IMR-90 (cell line): ENCODE results near the gene CTNND2. TPM values are rescaled to one million over a fixed set of nuclear protein-coding genes. Genes with fewer than 3 reads are reported as not detected.

Experiments used
- ATAC-seq: fragments of 200-7000 bp; cut with Tn5 transposase; 2 replicates; pipeline ENCODE4 v1.9.1; 2020; ENCODE audit warnings: low read depth, mild to moderate bottlenecking, moderate library complexity
- BruUV-seq: library from RNA; stranded (reverse); fragments of 400-500 nt; replicated peaks from 2 replicates; lab custom pipeline; 2021; lab: Mats Ljungman, UMichigan
- CTCF ChIA-PET: fragments of 300-600 bp; formaldehyde crosslinking; extraction: SDS; loops from one replicate; lab custom pipeline; 2021; ENCODE audit warnings: antibody characterized with exemption; lab: Yijun Ruan, JAX
- POLR2A ChIA-PET: fragments of 300-600 bp; sonication (Branson Sonifier 250); formaldehyde crosslinking; loops from one replicate; lab custom pipeline; 2022; ENCODE audit warnings: antibody characterized with exemption; ENCODE audit not compliant: unreplicated experiment; lab: Charles Lee
- DNase-seq: peaks from one replicate; pipeline ENCODE4 v3.0.0; 2013
- H2AFZ ChIP-seq: replicated peaks from 2 replicates; pipeline ENCODE3; 2013; ENCODE audit warnings: low read length, mild to moderate bottlenecking; ENCODE audit not compliant: poor library complexity
- H2AK5ac ChIP-seq: 2 replicates; pipeline ENCODE4 v1.6.1; 2013; ENCODE audit warnings: low read depth, low read length, inconsistent platforms
- H2AK9ac ChIP-seq: replicated peaks from 2 replicates; pipeline ENCODE3; 2013; ENCODE audit warnings: mild to moderate bottlenecking, low read depth, low read length, moderate library complexity; ENCODE audit not compliant: poor library complexity
- H2BK120ac ChIP-seq: 2 replicates; pipeline ENCODE4 v1.6.1; 2013; ENCODE audit warnings: low read depth, low read length, inconsistent platforms
- H2BK15ac ChIP-seq: 3 replicates; pipeline ENCODE4 v1.6.1; 2013; ENCODE audit warnings: low read depth, low read length, inconsistent platforms
- H2BK20ac ChIP-seq: 2 replicates; pipeline ENCODE4 v1.6.1; 2013; ENCODE audit warnings: low read depth, mild to moderate bottlenecking, inconsistent platforms, low read length, moderate library complexity
- H2BK5ac ChIP-seq: 2 replicates; pipeline ENCODE4 v1.6.1; 2013; ENCODE audit warnings: mild to moderate bottlenecking, low read depth, low read length, inconsistent platforms; ENCODE audit not compliant: poor library complexity, severe bottlenecking
- H3K14ac ChIP-seq: replicated peaks from 2 replicates; pipeline ENCODE4 v1.6.1; 2013; ENCODE audit warnings: low read depth, low read length, inconsistent platforms
- H3K18ac ChIP-seq: 2 replicates; pipeline ENCODE4 v1.6.1; 2013; ENCODE audit warnings: low read depth, low read length, control low read depth
- H3K23ac ChIP-seq: 2 replicates; pipeline ENCODE4 v1.6.1; 2013; ENCODE audit warnings: low read depth, low read length, inconsistent platforms
- H3K27ac ChIP-seq: 2 replicates; pipeline ENCODE4 v1.5.1; 2013; ENCODE audit warnings: mild to moderate bottlenecking, control low read depth, low read length; ENCODE audit not compliant: insufficient read depth
- H3K27me3 ChIP-seq: 2 replicates; pipeline ENCODE4 v1.6.1; 2013; ENCODE audit warnings: low read length; ENCODE audit not compliant: control insufficient read depth, insufficient read depth
- H3K36me3 ChIP-seq: 2 replicates; pipeline ENCODE4 v1.6.1; 2013; ENCODE audit warnings: low read length, mixed read lengths; ENCODE audit not compliant: control insufficient read depth, insufficient read depth
- H3K4ac ChIP-seq: 2 replicates; pipeline ENCODE4 v1.6.1; 2013; ENCODE audit warnings: low read depth, low read length, inconsistent platforms
- H3K4me1 ChIP-seq: 2 replicates; pipeline ENCODE4 v1.6.1; 2013; ENCODE audit warnings: low read length, mixed read lengths; ENCODE audit not compliant: control insufficient read depth, insufficient read depth
- H3K4me2 ChIP-seq: 2 replicates; pipeline ENCODE4 v1.6.1; 2013; ENCODE audit warnings: low read depth, mild to moderate bottlenecking, control low read depth, low read length, moderate library complexity
- H3K4me3 ChIP-seq: 2 replicates; pipeline ENCODE4 v1.5.1; 2013; ENCODE audit warnings: low read depth, mild to moderate bottlenecking, control low read depth, low read length, moderate library complexity; ENCODE audit not compliant: insufficient read depth
- H3K56ac ChIP-seq: 2 replicates; pipeline ENCODE4 v1.6.1; 2013; ENCODE audit warnings: low read length, inconsistent platforms; ENCODE audit not compliant: insufficient read depth; ENCODE audit errors: extremely low read depth
- H3K79me1 ChIP-seq, 2 experiments: 2 replicates each; pipeline ENCODE4 v1.6.1; 2013; ENCODE audit warnings: low read length in 2 of 2, inconsistent platforms in 1 of 2, low read depth in 1 of 2
- H3K9ac ChIP-seq: 2 replicates; pipeline ENCODE4 v1.6.1; 2013; ENCODE audit warnings: low read depth, low read length, control low read depth
- H3K9me1 ChIP-seq: 2 replicates; pipeline ENCODE4 v1.6.1; 2013; ENCODE audit warnings: low read length, inconsistent platforms; ENCODE audit not compliant: insufficient read depth
- H3K9me3 ChIP-seq: 2 replicates; pipeline ENCODE4 v1.6.1; 2013; ENCODE audit warnings: low read length; ENCODE audit not compliant: control insufficient read depth, insufficient read depth
- H4K20me1 ChIP-seq: 2 replicates; pipeline ENCODE4 v1.6.1; 2013; ENCODE audit warnings: low read length, inconsistent platforms; ENCODE audit not compliant: insufficient read depth
- H4K5ac ChIP-seq: 2 replicates; pipeline ENCODE4 v1.6.1; 2013; ENCODE audit warnings: mild to moderate bottlenecking, low read depth, low read length, control low read depth
- H4K8ac ChIP-seq, 2 experiments: 2 replicates each; pipeline ENCODE4 v1.6.1; 2013; ENCODE audit warnings: low read depth in 2 of 2, low read length in 2 of 2, control low read depth in 1 of 2, inconsistent platforms in 1 of 2
- H4K91ac ChIP-seq: 2 replicates; pipeline ENCODE4 v1.6.1; 2013; ENCODE audit warnings: low read depth, low read length, inconsistent platforms; ENCODE audit not compliant: insufficient read depth
- CEBPB ChIP-seq: IDR thresholded peaks from 2 replicates; pipeline ENCODE4 v1.6.1; 2012; ENCODE audit warnings: low read depth, low read length, improper control_type of control experiment
- CHD1 ChIP-seq: IDR thresholded peaks from 2 replicates; pipeline ENCODE4 v1.6.1; 2012; ENCODE audit warnings: low read depth, low read length, improper control_type of control experiment
- CTCF ChIP-seq: conservative IDR thresholded peaks from 2 replicates; pipeline ENCODE4 v1.5.1; 2012; ENCODE audit warnings: mild to moderate bottlenecking, low read depth, low read length, improper control_type of control experiment
- ELK1 ChIP-seq: fragments of 150-350 bp; IDR thresholded peaks from 2 replicates; pipeline ENCODE4 v1.6.1; 2016; ENCODE audit warnings: low read depth, mild to moderate bottlenecking, low read length, moderate library complexity, borderline replicate concordance
- FOS ChIP-seq: fragments of 150-350 bp; IDR thresholded peaks from 2 replicates; pipeline ENCODE4 v1.6.1; 2016; ENCODE audit warnings: low read depth, low read length
- MAFK ChIP-seq: IDR thresholded peaks from 2 replicates; pipeline ENCODE4 v1.6.1; 2012; ENCODE audit warnings: low read depth, low read length, improper control_type of control experiment
- MAZ ChIP-seq: IDR thresholded peaks from 2 replicates; pipeline ENCODE4 v1.6.1; 2012; ENCODE audit warnings: low read depth, mild to moderate bottlenecking, low read length, improper control_type of control experiment, moderate library complexity, borderline replicate concordance
- MXI1 ChIP-seq: IDR thresholded peaks from 2 replicates; pipeline ENCODE4 v1.6.1; 2012; ENCODE audit warnings: low read depth, mild to moderate bottlenecking, low read length, moderate library complexity, borderline replicate concordance
- POLR2A ChIP-seq: IDR thresholded peaks from 2 replicates; pipeline ENCODE4 v1.6.1; 2012; ENCODE audit warnings: mild to moderate bottlenecking, low read depth, low read length
- RAD21 ChIP-seq: IDR thresholded peaks from 2 replicates; pipeline ENCODE4 v1.6.1; 2012; ENCODE audit warnings: low read length, improper control_type of control experiment
- RCOR1 ChIP-seq: IDR thresholded peaks from 2 replicates; pipeline ENCODE4 v1.6.1; 2012; ENCODE audit warnings: mild to moderate bottlenecking, low read length, improper control_type of control experiment; ENCODE audit not compliant: insufficient replicate concordance
- RFX5 ChIP-seq: IDR thresholded peaks from 2 replicates; pipeline ENCODE4 v1.8.0; 2012; ENCODE audit warnings: low read depth, mild to moderate bottlenecking, low read length, moderate library complexity
- SMC3 ChIP-seq: fragments of 150-350 bp; IDR thresholded peaks from 2 replicates; pipeline ENCODE4 v1.6.1; 2016; ENCODE audit warnings: low read depth, mild to moderate bottlenecking, antibody characterized with exemption, low read length, moderate library complexity
- USF2 ChIP-seq: fragments of 150-350 bp; IDR thresholded peaks from 2 replicates; pipeline ENCODE4 v1.6.1; 2017; ENCODE audit warnings: mild to moderate bottlenecking, antibody characterized with exemption, low read length, low read depth
- WGBS, 2 experiments: methylation state at CpG; one replicate each; pipeline versions ENCODE4 v1.1.5 to v1.1.7; 2013; ENCODE audit warnings: missing lambda C conversion rate in 2 of 2; ENCODE audit not compliant: insufficient read length in 1 of 2; ENCODE audit errors: extremely low coverage in 2 of 2; 5-methylcytosine and 5-hydroxymethylcytosine counted together
- dilution Hi-C: fragments of 300-500 bp; cut with HindIII; formaldehyde crosslinking; loops from one replicate; pipeline ENCODE4 v1.14.3; 2018; ENCODE audit warnings: low sequenced_read_pairs; ENCODE audit not compliant: unreplicated experiment
- in situ Hi-C: fragments of 300-500 bp; cut with MboI; formaldehyde crosslinking; loops from 3 replicates; pipeline ENCODE4 v1.14.3; 2019; ENCODE audit warnings: low sequenced_read_pairs, inconsistent platforms, mixed read lengths
- intact Hi-C: fragments of 100-400 bp; cut with micrococcal nuclease; formaldehyde crosslinking; loops from 2 replicates; pipeline ENCODE4 v1.10.0; 2022
- polyA plus RNA-seq, 3 experiments: library from polyadenylated mRNA; depleted of rRNA; stranded (reverse); fragments of >200 nt; gene quantifications; 2 replicates each; pipeline ENCODE4 v1.2.3, GENCODE V29; 2012; ENCODE audit warnings: low replicate concordance in 1 of 3
- total RNA-seq: library from RNA; depleted of rRNA; stranded (reverse); fragments of >200 nt; gene quantifications from 2 replicates; pipeline ENCODE4 v1.2.3, GENCODE V29; 2012

The CTNND2 gene
- total and polyA plus RNA-seq, 2 of the 4 experiments (the other 2 are of a cell fraction) = not detected

- Histone ChIP-seq H3K27ac (no peak overlapping the region), H3K9me3 (no peaks in the 10 kb centered on the region), H2AK9ac (no peak overlapping the region), H3K4me3 (no peak overlapping the region), H2BK20ac (no peak overlapping the region), H3K79me1 (no peaks in the 10 kb centered on the region), H4K91ac (no peak overlapping the region), H3K27me3 (peaks cover 4% of the 10 kb centered on the region), H2BK5ac (no peak overlapping the region), H3K23ac (no peak overlapping the region), H4K5ac (no peak overlapping the region), H3K18ac (no peak overlapping the region), H2BK120ac (no peak overlapping the region), H3K56ac (no peak overlapping the region), H4K8ac (no peak overlapping the region), H2BK15ac (no peak overlapping the region), H2AK5ac (no peak overlapping the region), H4K20me1 (no peaks in the 10 kb centered on the region), H3K4ac (no peak overlapping the region), H3K14ac (no peak overlapping the region), H2AFZ (no peak overlapping the region), H3K4me1 (no peaks in the 10 kb centered on the region), H3K36me3 (no peaks in the 10 kb centered on the region), H3K9me1 (no peaks in the 10 kb centered on the region), H3K4me2 (no peak overlapping the region), H3K9ac (no peak overlapping the region)
- CTCF ChIA-PET = no interaction called here
- BruUV-seq = no TSS peak
- dilution Hi-C loops (no loop called here), intact Hi-C loops (no loop called here), in situ Hi-C loops (no loop called here)
- TF ChIP-seq CEBPB (no peak), RFX5 (no peak), CTCF (no peak), CHD1 (no peak), SMC3 (no peak), RCOR1 (no peak), FOS (no peak), RAD21 (no peak), ELK1 (no peak), MAFK (no peak), USF2 (no peak), POLR2A (no peak), MXI1 (no peak), MAZ (no peak)
- DNase-seq (no peak), ATAC-seq (no peak)
- POLR2A ChIA-PET = no interaction called here
- WGBS, 2 experiments = no CpG with 5 or more reads among the region's 1 CpG
These were observed 800.0 kb downstream of the CTNND2 start for GRCh38 chr5:11104210-11104609.
